BJ (cell line): ENCODE data around the gene TMC1. TPM values are rescaled to one million over a fixed set of nuclear protein-coding genes. Genes with fewer than 3 reads are reported as not detected.
"Not testable (repeated sequence)": the region's sequence is repeated elsewhere in the genome, so short reads cannot be mapped to it uniquely, and the experiment has no call there.

Experiments
- CTCF ChIA-PET: fragments of 350-600 bp; formaldehyde crosslinking; extraction: SDS; loops from one replicate; lab custom pipeline; 2021; ENCODE audit warnings: antibody characterized with exemption, inconsistent platforms; lab: Yijun Ruan, JAX
- POLR2A ChIA-PET: fragments of 300-600 bp; sonication (Branson Sonifier 250); formaldehyde crosslinking; extraction: SDS; loops from one replicate; lab custom pipeline; 2021; ENCODE audit warnings: antibody characterized with exemption; lab: Charles Lee
- DNase-seq: peaks from one replicate; pipeline ENCODE4 v3.0.0-alpha.2; 2011; ENCODE audit warnings: low read depth
- H3K27me3 ChIP-seq: 2 replicates; pipeline ENCODE4 v1.6.0; 2011; ENCODE audit warnings: low read length; ENCODE audit not compliant: control insufficient read depth, insufficient read depth
- H3K36me3 ChIP-seq: 2 replicates; pipeline ENCODE4 v1.5.1; 2011; ENCODE audit warnings: low read length; ENCODE audit not compliant: control insufficient read depth, insufficient read depth
- H3K4me3 ChIP-seq: 2 replicates; pipeline ENCODE4 v1.5.1; 2011; ENCODE audit warnings: low read depth, mild to moderate bottlenecking, control low read depth, low read length
- CTCF ChIP-seq: IDR thresholded peaks from 2 replicates; pipeline ENCODE4 v1.5.1; 2011; ENCODE audit warnings: low read depth, mild to moderate bottlenecking, control low read depth, inconsistent platforms, low read length, moderate library complexity; ENCODE audit not compliant: insufficient read depth
- polyA plus RNA-seq: library from polyadenylated mRNA; depleted of rRNA; stranded (reverse); fragments of >200 nt; gene quantifications from 2 replicates; pipeline ENCODE4 v1.2.3, GENCODE V29; 2011

The TMC1 gene
- polyA plus RNA-seq, 1 experiment = 1.2 TPM

- ChIA-PET POLR2A (no interaction called here), CTCF (interaction anchor here (0.5 to 4.6 kb wide), 37 partner anchors 8 to 1196 kb away, joined by 3 to 58 read pairs (median 3); no protein-coding TSS in a partner anchor)
- no peak for DNase-seq
- TF ChIP-seq CTCF = no peak
- Histone ChIP-seq H3K36me3 (no peaks in the 10 kb centered on the region), H3K27me3 (no peaks in the 10 kb centered on the region), H3K4me3 (no peak overlapping the region)
These were observed 336.2 kb downstream of the TMC1 start for GRCh38 chr9:72857624-72857996.

- CTCF ChIA-PET = interaction anchor here (0.5 to 4.6 kb wide), 23 partner anchors 10 to 834 kb away, joined by 3 to 58 read pairs (median 4); no protein-coding TSS in a partner anchor
- H3K4me3 ChIP-seq = no peak overlapping the region
- DNase-seq = no peak
- no peaks in the 10 kb centered on the region for H3K36me3 ChIP-seq
- no peaks in the 10 kb centered on the region for H3K27me3 ChIP-seq
- POLR2A ChIA-PET = no interaction called here
- TF ChIP-seq CTCF = no peak
These were observed 336.9 kb downstream of the TMC1 start for GRCh38 chr9:72858089-72858912.

GRCh38 chr9:72862788-72863187 is 341.4 kb downstream of the TMC1 start:
- H3K36me3 ChIP-seq, DNase-seq, H3K4me3 ChIP-seq, H3K27me3 ChIP-seq, POLR2A ChIA-PET: not testable (repeated sequence)
- CTCF ChIA-PET = interaction anchor here (1.3 kb wide), 1 partner anchor 160 kb away, joined by 4 read pairs; no protein-coding TSS in a partner anchor

GRCh38 chr9:72863456-72864094 is 342.2 kb downstream of the TMC1 start:
- CTCF ChIA-PET = interaction anchor here (1.3 kb wide), 1 partner anchor 159 kb away, joined by 4 read pairs; no protein-coding TSS in a partner anchor
- no peak for DNase-seq
- POLR2A ChIA-PET = no interaction called here

GRCh38 chr9:72864327-72864726 is 342.9 kb downstream of the TMC1 start:
- no peak overlapping the region for H3K4me3 ChIP-seq
- POLR2A ChIA-PET = interaction anchor here (0.7 kb wide), 1 partner anchor 888 kb away, joined by 3 read pairs; no protein-coding TSS in a partner anchor
- CTCF ChIA-PET = interaction anchor here (1.3 kb wide), 1 partner anchor 159 kb away, joined by 4 read pairs; no protein-coding TSS in a partner anchor
- TF ChIP-seq CTCF = no peak
- H3K36me3 ChIP-seq = no peaks in the 10 kb centered on the region
- no peaks in the 10 kb centered on the region for H3K27me3 ChIP-seq
- DNase-seq = no peak

More at GRCh38 chr9:72863456-72864094, 342.2 kb downstream of the TMC1 start:
- H3K4me3 ChIP-seq = no peak overlapping the region
- no peaks in the 10 kb centered on the region for H3K36me3 ChIP-seq
- no peaks in the 10 kb centered on the region for H3K27me3 ChIP-seq
- TF ChIP-seq CTCF = no peak
